HepG2 (cell line): ENCODE measurements around the gene ACRBP. TPM values are rescaled to one million over a fixed set of nuclear protein-coding genes. Genes with fewer than 3 reads are reported as not detected.

Experiments used
- AKAP8 ChIP-seq: sonication (generic); formaldehyde crosslinking; IDR thresholded peaks from 2 replicates; pipeline ENCODE4 v1.5.1; 2020; ENCODE audit warnings: mild to moderate bottlenecking, missing genetic modification reagents
- BCL6 ChIP-seq: IDR thresholded peaks from 2 replicates; pipeline ENCODE4 v1.6.1; 2016; ENCODE audit warnings: missing genetic modification reagents, missing compliant biosample characterization
- ELF4 ChIP-seq: sonication (generic); formaldehyde crosslinking; IDR thresholded peaks from 2 replicates; pipeline ENCODE4 v1.5.0; 2020; ENCODE audit warnings: missing genetic modification reagents, mild to moderate bottlenecking, moderate library complexity, borderline replicate concordance
- GTF2F1 ChIP-seq: fragments of 150-350 bp; IDR thresholded peaks from 2 replicates; pipeline ENCODE4 v1.6.1; 2014; ENCODE audit warnings: low read length
- NBN ChIP-seq: fragments of 450-650 bp; conservative IDR thresholded peaks from 2 replicates; pipeline ENCODE4 v1.6.1; 2017
- REL ChIP-seq: sonication (generic); formaldehyde crosslinking; conservative IDR thresholded peaks from 2 replicates; pipeline ENCODE4 v1.8.0; 2022; ENCODE audit warnings: mild to moderate bottlenecking, missing genetic modification reagents, moderate library complexity
- REST ChIP-seq, 2 experiments: IDR thresholded peaks; 2 replicates each; pipeline ENCODE4 v1.6.1; 2011 to 2012; ENCODE audit warnings: low read length in 2 of 2, borderline replicate concordance in 1 of 2, low read depth in 1 of 2, mild to moderate bottlenecking in 1 of 2, moderate library complexity in 1 of 2
- SALL2 ChIP-seq: sonication (generic); formaldehyde crosslinking; IDR thresholded peaks from 2 replicates; pipeline ENCODE4 v1.8.1; 2023; ENCODE audit warnings: mild to moderate bottlenecking, missing genetic modification reagents, inconsistent platforms
- STAT6 ChIP-seq: sonication (generic); formaldehyde crosslinking; IDR thresholded peaks from 2 replicates; pipeline ENCODE4 v1.4.0; 2020; ENCODE audit warnings: missing genetic modification reagents, mild to moderate bottlenecking, borderline replicate concordance
- TCF7L2 ChIP-seq: IDR thresholded peaks from 2 replicates; pipeline ENCODE4 v1.6.1; 2011; ENCODE audit warnings: mild to moderate bottlenecking, low read depth, low read length, moderate library complexity
- ZNF816 ChIP-seq: sonication (generic); formaldehyde crosslinking; IDR thresholded peaks from 2 replicates; pipeline ENCODE4 v1.8.0; 2022; ENCODE audit warnings: missing genetic modification reagents, mild to moderate bottlenecking, borderline replicate concordance
- ZSCAN29 ChIP-seq: sonication (generic); formaldehyde crosslinking; conservative IDR thresholded peaks from 2 replicates; pipeline ENCODE4 v1.4.0; 2020; ENCODE audit warnings: mild to moderate bottlenecking, missing genetic modification reagents
- polyA plus RNA-seq, 8 experiments: library from polyadenylated mRNA; depleted of rRNA in 3 of 8; stranded (reverse) in 7 of 8; unstranded in 1 of 8; fragments of >200 nt; fragmentation: Illumina TruSeq in 4 of 8; extraction: Trizol in 4 of 8; gene quantifications; 2 replicates each; pipeline versions ENCODE4 v1.2.1 to v1.2.3, GENCODE V29; 2011 to 2016; ENCODE audit warnings: low read depth in 4 of 8, missing spikeins in 1 of 8, mixed read lengths in 1 of 8; ENCODE audit not compliant: insufficient read depth in 1 of 8
- total RNA-seq, 5 experiments: library from RNA; depleted of rRNA; stranded (reverse); fragments of >200 nt; fragmentation: Illumina TruSeq; extraction: Trizol; gene quantifications; 2 replicates each; pipeline ENCODE4 v1.2.3, GENCODE V29; 2016; ENCODE audit warnings: low read depth in 1 of 5

Gene ACRBP
- total and polyA plus RNA-seq, 2 of the 13 experiments (the other 11 are each of a cell fraction or from before 2014, with no cell fraction given) = 0.46 TPM; not detected in 1

DNA sequence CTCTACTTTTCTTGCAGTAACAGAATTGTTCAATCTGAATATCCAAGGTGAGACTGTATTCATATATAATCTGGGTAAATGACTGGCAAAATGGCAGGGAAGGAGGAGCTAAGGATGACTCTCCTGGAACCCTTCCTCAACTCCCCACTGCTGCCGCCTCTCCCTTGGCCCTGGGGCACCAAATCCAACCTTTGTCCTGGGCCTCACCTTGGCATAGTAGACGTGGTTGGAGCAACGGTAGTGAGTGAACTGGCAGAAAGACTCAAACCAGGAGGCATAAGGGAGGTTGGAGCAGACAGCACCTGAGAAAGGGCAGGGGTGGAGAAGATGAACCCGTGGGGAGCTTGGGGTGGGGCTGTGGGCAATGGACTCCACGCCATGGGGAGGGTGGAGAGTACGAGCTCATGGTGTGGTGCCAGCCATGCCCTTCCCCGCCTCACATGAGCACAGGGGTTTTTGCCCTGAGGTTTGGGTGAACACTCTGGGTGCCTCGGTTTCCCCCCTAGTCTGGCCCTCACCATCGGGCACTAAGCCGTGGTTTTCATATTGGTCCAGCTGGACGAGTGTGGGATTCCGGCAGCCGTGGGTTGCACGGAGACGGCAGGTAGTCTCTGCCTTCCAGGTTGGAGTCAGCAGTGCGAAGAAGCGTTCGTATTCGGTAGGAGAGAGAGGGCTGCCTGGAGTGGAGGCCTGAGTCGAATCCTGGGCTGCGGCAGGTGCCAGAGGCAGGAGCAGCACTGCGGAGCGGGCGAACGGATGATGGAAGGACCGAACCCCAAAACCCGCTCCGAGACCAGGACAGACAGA, 753 bp downstream of the ACRBP start (continued):
- no peak for TF ChIP-seq STAT6 (CRISPR knock-in tag)
- TF ChIP-seq REL (CRISPR knock-in tag) = no peak
- no peak for TF ChIP-seq GTF2F1
- TF ChIP-seq ZSCAN29 (CRISPR knock-in tag) = no peak
- TF ChIP-seq ZNF816 (CRISPR knock-in tag) = no peak
- no peak for TF ChIP-seq BCL6 (CRISPR knock-in tag)
- TF ChIP-seq NBN = no peak
- no peak for TF ChIP-seq ELF4
- TF ChIP-seq AKAP8 = no peak
- TF ChIP-seq REST (IDR thresholded peaks at IDR 0.05; ENCODE audit: borderline replicate concordance in 1 of 2, low read depth in 1 of 2, low read length in 2 of 2) = no peak
- no peak for TF ChIP-seq SALL2 (CRISPR knock-in tag)
- no peak for TF ChIP-seq TCF7L2
- TF ChIP-seq, all 625 proteins: peak for 0
